ENCODE results near the gene SIX4.
"Not testable (repeated sequence)": the region's sequence is repeated elsewhere in the genome, so short reads cannot be mapped to it uniquely, and the experiment has no call there.

Gene SIX4

DNA sequence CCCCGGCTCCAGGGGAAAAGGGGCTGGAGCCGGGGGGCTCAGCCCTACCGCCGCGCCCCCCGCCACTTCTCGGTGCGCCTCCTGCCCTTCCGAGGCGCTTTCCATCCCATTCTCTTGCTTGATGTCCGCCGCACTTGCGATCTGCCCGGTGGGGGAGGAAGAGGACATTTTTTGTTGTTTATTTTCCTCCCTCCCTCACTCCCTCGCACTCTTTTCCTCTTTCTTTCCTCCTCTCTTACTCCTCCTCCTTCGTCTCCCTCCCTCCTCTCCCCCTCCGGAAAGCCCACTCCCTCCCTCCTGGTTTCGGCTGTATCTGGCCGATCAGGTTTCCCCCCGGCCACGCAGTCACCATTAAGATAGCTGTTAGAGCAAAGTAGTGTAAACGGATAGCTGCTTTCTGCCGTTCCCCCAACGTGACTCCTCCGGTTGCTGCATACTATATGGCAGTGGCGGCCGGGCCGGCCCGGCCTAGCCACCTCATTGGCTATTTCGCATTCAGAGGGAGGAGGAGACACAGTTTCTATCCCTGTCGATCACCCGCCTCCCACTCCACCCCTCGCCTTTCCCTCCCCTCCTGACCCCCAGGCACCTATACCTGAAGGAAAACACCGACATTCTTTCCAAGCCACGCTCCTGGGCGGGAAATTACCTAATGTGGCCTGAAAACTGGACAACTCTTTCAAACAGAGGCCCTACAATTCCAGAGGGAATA is at the start of gene SIX4:
Gene SIX4 (minus strand): TSS at position 445 of the 712 bp plus-strand sequence. CDS start 277 bp downstream, at position 168.
- DNase-seq (ENCODE audit: low read depth in 2 of 2) = peak; percentile 70 to 73

DNA sequence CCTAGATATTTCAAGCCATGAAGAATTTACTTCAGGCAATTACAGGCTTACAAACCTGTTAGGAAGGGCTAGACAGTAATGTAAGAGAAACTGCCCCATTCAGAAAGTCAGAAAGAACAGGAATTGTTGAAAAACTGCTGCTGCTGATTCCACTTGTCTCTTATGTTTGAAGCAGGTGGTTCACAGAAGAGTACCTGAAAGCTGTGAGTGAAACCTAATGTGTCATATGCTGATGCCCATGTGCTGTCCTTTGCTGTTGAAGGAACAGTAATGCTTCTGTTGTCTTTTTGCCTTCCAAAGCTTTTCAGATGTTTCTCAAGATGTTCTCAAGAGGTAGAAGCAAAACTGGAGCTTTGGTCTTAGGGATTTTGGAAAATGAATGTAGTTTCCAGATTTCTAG is 49.4 kb upstream of the SIX4 start:
- DNase-seq (ENCODE audit: low read depth in 2 of 2) = no peak

DNA sequence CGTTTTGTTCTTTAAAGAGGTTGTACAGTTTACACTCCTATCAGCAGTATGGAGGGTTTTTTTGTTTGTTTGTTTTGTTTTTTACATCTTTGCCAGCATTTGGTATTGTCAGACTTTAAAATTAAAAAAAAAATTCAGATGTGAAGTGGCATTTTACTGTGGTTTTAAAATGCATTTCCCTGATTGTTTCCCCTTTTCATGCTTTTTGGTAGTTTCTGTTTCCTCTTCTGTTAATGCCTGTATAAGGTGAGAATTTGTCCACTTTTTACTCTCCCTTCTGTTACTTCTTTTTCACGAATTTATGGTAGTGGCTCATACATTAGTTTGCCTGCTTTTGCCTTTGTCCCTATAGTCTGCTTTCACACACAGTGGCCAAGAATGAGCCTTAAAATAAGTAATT is 47.0 kb upstream of the SIX4 start:
- DNase-seq (ENCODE audit: low read depth in 2 of 2) = no peak

DNA sequence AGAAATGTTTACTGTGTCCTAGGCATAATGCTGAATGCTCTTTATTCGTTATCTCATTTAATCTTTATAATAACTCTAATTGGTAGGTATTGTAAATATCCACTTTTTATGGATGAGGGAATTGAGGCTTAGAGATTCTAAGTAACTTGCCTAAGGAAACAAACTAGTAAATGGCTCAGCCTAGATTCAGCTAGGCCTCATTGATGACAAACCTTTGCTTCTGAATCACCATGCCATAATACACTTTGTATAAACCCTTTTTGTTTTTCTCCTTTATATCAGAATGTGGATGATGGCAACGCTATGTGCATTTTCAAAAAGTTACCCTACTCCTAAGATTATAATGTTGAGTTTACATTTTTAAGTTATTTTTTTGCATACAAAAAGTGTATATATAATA is 44.5 kb upstream of the SIX4 start:
- DNase-seq (ENCODE audit: low read depth in 2 of 2) = no peak

DNA sequence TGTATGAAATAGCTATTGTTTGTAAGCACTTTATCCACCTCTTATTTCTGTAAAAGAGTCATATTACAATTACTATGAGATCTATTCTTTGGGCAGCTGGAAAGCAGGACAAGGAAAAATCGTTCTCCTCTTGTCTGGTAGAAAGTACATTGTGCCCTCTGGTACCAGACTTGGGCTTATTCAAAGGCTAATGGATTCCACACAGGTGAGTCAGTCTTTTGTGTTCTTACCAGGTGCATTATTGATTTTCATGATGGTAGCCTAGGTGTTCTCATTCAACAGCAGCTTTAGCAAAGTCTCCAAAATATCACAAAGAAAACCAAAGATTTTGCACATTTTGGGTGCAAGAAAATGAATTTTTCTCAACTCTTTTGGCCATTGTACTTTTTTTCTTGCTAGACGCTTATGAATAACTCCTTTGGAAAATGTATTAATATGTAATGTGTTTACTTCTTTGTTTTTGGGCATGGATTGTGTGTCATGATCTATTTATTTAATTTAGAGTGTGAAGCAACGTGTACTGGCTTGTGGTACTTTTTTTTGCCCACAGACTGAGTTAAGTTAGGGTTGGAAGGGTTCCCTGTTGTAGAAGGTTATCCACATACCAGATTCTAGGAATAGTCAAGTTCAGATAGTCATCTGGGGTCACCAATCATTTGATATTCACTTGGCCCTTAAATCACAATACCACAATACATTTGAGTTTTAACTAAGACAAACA is 36.7 kb upstream of the SIX4 start:
- DNase-seq (ENCODE audit: low read depth in 2 of 2) = no peak

DNA sequence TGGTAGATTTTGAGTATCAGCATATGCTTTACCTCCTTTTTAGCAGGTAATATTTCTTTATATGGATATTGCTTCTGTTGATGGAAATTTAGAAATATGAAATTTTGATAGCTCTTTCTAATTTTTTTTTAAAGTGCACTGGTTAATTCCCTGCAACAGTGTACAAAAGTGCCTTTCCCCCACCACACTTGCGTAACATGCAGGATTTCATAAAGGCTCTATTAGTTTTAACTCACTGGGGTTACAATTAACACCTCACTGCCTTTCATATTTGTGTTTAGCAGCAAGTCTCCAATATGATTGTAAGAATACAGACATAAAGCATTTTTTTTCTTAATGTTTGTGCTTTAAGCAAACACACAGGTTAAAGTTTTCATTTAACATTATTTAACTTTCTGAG is 36.1 kb upstream of the SIX4 start:
- no peak for DNase-seq (ENCODE audit: low read depth in 2 of 2)

DNA sequence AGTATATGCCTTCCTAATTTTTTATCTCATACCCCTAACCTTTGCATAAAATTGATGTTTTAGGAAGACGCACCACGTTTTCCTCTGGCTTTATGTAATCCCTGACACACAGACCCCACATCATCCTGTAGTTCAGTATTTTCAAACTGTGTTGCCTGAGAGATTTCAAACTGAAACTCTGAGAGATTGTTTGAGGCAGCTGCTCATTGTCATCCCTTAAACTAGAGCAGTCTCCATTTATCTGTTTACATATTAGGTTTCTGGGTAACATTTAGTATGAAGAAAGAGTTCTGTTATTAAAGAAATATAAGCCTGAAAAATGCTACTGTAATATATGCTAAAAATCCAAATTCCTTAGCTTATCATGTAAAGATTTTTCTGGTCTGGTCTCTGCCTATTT is 34.7 kb upstream of the SIX4 start:
- no peak for DNase-seq (ENCODE audit: low read depth in 2 of 2)

DNA sequence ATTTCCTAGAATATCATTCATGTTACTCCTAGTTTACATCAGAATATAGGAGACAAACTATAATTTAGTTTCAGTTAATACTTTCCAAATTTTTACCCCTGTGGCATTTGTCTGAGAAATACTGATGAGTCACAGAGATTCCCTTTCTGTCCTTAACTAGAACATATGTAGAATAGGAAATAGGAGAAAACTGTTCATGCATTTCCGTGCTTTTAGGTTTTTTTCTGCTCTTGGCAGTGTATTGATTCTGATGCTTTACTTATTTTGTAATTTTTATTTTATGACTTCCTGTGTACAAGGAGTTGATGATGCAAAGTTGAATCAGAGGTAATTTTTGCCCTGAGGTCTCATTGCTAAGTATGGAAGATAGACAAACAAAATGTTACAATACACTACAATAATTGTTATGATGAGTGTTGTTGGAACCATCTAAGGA is 33.4 kb upstream of the SIX4 start:
- DNase-seq (ENCODE audit: low read depth in 2 of 2) = peak; percentile 72 to 74

DNA sequence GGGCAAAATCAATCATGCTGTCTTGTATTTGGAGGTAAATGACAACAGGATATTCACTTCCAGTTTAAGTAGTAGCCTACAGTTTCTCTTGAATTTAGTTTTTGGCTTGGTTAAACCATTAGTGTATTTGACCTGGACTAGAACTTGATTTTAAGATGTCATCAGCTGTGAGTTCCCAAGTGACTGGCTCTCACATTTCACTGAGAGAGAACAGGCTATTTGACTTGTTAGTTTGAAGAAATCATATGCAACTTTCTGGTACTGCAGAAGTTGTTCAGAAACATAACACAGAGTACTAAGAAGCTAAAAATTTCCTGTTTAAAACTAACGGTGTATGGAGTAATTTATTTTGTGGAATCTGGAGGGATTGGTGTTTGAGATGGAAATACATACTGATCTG is 32.7 kb upstream of the SIX4 start:
- DNase-seq (ENCODE audit: low read depth in 2 of 2) = no peak

DNA sequence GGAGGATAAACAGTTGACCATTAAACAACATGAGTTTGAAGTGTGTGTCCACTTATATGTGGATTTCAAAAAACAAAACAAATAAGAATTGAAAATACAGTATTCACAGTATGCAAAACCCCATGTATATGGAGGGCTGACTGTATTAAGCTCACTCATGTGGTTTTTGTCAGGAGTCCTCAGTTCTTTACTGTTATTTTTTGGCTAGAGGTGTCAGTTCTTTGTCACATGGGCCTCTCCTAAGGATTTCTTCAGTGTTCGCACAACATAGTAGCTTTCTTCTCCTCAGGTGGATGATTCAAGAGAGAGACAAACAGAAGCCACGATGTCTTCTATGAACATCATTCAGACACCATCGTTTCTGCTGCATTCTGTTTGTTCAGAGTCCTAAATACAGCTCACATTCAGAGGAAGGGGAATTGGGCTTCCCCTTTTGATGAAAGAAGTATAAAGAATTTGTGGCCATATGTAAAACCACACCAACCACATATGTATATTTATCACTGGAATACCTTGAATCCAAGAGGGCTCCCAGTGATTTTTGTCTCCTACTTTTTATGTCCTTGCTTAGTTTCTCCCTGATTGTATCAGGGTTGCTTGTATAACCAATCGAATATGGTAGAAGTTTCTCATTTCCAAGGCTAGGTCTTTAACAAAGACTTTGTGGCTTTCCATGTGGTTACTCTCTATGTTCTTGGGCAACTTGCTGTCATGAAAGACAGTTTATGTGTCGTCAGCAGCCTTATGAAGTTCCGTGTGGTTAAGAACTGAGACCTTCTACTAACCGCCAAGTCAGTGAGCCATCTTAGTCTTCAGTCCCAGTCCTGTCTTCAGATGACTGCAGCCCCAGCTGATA is 29.3 kb upstream of the SIX4 start:
- peak in 1 of 2 experiments; percentile 55 for DNase-seq (ENCODE audit: low read depth in 2 of 2)

DNA sequence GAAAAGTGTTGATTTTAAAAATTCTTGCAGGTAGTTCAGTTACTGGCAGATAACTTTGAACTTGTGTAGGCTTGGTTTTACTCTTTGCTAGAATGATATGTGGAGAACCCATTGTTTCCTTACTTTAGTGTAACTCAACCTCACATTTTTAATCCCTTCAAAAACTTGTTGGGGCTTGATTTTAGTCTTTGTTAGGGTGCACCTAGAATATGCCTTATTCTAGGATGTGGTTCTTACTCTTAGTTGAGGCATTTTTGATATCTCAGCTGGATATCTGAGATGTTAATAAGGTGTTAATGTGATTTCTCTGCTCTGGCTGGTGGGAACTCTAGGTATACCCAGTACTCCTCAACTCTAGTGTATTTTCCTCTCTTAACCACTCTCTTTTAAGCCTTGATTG is 20.4 kb upstream of the SIX4 start:
- DNase-seq (ENCODE audit: low read depth in 2 of 2) = no peak

DNA sequence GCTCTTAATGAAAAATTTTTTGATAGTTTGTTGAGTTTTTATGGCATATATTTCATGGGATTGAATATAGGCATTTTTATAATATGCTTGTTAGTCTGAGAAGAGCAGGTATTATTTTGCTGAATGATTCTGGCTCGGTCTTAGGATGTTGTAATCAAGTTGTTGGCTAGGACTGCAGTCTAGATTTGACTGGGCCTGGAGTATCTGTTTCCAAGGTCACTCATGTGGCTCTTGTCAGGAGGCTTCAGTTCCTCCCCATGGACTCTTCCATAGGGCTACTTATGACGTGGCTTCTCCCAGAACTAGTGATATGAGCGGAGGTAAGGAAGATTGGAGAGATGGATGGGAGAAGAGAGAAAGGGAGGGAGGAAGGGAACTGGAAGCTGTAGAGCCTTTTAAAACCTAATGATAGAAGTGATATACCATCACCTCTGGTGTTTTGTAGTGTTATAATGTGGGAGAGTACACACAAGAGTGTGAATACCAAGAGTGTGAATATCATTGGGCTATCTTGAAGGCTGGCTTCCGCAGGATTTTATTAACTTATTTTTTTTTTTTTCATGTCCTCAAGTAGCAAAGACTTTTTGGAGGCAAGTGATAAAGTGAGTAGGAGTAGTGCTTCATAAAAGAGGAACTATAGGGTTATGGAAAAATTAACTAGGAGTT is 14.8 kb upstream of the SIX4 start:
- DNase-seq (ENCODE audit: low read depth in 2 of 2) = no peak

DNA sequence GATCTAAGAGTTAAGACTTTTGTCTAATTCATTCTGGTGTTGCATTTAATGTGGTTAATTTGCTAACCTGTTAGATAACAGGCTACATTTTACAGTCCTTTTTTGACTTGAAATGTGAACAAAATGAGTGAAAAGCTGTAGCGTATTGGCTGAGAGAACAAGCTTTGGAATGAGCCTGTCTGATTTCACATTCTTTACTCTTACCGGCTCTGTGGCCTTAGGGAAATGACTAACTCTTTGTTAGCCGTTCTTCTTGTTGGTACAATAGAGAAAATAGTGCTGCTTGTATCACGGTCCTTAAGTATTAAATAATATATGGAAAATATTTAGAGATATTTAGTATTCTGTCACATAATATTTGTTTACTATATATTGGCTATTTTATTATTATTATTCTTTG is 12.3 kb upstream of the SIX4 start:
- DNase-seq (ENCODE audit: low read depth in 2 of 2) = no peak

DNA sequence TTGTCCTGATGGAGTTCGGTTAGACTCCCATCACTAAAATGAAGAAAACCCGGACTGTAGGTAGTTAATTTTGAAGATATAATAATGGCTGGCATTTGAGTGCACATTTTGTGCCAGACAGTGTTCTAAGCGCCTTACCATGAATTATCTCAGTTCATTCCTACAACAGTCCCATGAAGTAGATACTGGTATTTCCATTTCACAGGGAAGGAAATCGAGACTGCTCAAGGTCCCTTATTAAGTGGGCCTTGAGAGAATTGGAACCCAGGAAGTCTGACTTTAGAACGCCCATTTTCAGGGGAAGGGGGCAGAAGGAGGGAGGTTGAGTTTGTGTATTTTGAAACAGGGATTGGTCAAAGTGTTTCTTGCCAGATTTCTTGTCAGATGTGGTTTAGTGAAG is 11.3 kb upstream of the SIX4 start:
- no peak for DNase-seq (ENCODE audit: low read depth in 2 of 2)

DNA sequence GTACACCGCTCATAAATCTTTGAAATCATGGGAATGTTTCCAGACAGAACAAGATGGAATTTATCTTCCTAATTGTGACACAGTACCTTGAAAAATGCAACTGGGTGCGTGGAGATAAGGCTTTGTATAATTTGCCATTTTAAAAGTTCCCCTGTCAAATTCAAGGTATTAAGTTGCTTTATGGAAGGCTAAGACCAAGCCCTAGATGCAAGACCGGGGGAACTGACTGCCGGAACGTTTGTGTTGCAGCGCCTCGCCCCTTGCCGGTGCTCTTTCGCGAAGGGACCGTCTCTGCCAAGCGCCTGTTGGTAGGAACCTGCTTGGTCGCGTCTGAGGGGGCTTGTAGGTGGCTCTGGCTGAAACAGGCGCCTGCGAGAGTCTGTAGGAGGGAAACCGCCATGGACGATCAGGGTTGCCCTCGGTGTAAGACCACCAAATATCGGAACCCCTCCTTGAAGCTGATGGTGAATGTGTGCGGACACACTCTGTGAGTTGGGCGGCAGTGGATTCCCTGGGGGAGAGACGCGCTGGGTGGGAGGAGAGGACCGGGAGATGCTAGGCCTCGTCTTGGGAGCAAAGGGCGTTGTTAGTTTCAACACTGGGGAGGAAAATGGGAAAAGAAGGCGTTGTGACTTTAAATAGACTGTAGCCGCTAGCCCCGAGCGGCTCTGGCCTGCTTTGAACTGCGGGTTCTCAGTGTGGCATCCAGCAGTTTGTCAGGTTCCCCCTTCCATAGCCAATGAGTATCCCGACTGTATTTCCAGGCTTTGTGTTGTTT is 10.5 kb upstream of the SIX4 start, which contains the start of gene MNAT1:
Gene MNAT1 (plus strand): TSS at position 297 of the 778 bp plus-strand sequence. CDS start 102 bp downstream, at position 399.
- peak; percentile 55 to 65 for DNase-seq (ENCODE audit: low read depth in 2 of 2)

DNA sequence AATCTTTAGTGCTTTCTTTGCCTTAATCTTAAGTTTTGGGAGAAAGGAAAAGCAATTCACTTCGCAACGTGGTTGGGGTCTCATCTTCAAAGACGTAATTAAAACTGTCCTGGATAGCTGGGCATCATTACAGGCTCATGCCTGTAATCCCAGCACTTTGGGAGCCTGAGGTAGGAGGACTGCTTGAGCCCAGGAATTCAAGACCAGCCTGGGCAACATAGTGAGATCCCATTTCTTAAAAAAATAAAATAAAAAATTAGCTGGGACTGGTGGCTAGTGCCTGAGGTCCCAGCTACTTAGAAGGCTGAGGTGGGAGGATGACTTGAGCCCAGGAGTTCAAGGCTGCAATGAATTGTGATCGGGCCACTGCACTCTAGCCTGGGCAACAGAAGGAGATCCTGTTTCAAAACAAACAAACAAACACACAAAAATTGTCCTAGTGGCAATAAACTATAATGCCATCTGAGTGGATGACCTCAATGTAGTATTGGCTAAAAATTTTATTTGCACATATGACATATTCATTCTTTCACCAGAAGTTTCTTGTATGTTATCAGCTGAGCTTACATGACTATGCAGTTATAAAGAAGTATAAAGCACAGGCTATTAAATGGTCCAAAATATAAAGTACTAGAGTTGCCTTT is 8.8 kb upstream of the SIX4 start:
- DNase-seq (ENCODE audit: low read depth in 2 of 2) = no peak

DNA sequence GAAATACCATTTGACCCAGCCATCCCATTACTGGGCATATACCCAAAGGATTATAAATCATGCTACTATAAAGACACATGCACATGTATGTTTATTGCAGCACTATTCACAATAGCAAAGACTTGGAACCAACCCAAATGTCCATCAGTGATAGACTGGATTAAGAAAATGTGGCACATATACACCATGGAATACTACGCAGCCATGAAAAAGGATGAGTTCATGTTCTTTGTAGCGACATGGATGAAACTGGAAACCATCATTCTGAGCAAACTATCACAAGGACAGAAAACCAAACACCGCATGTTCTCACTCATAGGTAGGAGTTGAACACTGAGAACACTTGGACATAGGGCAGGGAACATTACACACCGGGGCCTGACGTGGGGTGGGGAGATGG is 7.1 kb upstream of the SIX4 start:
- DNase-seq (ENCODE audit: low read depth in 2 of 2) = not testable (repeated sequence)

DNA sequence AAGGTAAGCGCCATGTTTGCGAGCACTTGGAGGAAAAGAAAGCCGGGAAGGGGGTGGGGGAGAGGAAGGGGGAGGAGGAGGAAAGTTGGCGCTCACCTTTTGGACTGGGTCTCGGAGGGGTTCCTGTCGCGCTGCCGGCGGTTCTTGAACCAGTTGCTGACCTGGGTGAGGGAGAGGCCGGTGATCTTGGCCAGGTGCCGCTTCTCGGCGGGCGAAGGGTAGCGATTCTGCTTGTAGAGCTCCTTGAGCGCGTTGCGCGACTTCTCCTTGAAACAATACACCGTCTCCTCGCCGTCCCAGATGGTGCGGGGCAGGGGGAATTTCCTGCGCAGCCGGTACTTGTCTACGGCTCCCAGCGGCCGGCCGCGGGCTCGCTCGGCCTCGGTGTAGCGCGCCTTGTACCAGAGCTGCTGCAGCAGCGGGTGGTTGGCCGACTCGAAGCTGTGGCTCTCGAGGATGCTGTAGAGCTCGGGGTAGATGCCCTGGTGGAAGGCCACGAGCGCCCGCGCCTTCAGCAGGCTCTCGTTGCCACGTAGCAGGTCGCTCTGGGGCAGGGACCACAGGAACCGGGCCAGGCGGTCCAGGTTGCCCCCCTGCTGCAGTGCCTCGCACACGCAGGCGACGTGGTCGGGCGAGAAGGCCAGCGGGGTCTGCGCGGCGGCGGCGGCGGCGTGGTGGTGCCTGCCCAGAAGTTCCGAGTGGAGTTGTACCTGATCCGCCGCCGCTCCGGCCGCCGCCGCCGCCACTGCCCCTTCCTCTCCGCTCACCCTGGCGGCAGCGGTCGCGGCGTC is 840 bp downstream of the SIX4 start:
- DNase-seq (ENCODE audit: low read depth in 2 of 2) = no peak

DNA sequence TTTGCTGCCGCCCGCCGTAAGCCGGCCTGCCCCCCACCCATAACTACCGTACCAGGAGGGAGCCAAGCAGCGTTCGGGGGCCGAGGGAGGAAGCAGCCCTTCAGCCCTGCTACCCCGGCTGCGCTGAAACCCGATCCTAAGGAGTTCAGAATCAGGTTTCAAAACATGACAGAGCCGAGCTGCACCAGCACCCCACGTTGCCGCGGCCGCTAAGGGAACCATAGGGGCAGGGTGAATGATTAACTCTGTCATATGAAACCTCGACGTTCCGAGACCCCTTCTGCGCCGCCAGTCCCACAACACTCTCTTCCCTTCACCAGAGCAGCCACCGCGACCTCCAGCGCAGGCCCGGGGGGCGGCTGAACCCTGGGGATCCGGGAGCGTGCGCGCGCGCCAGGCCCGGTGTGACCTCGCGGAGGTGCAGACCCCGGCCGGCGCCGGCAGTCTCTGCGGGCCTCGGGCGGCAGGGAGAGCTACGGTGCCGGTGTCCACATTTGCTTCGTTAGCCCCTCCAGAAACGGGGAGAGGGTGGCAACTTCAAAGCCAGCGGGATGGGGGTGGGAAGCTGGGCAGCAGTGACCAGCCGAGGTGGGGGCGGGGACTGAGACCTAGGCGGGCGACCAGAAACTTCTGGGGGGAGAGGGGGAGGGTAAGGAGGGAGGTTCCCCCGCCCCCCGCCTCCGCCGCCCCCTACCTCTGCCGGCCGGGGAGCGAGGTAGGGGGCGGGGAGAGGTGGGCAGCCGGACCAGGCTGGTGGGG is 1.6 kb downstream of the SIX4 start:
- no peak for DNase-seq (ENCODE audit: low read depth in 2 of 2)

Measured in fibroblast of skin of left quadriceps (primary cell).